Medulla oblongata (tissue), 1 donor: Measurements from ENCODE around the gene PACRG.
A peak's percentile ranks its signal among the peaks of the same experiment; 100 is the strongest.

Experiments used
- DNase-seq: peaks from one replicate; pipeline ENCODE4 v3.0.0-alpha.2; 2015; ENCODE audit errors: extremely low spot score

Gene PACRG

GRCh38 chr6:163008626-163009025 is 280.9 kb downstream of the PACRG start:
- peak; percentile 3 for DNase-seq

- DNase-seq: no peak
Observed at GRCh38 chr6:163010145-163010544, 282.4 kb downstream of the PACRG start.

DNA sequence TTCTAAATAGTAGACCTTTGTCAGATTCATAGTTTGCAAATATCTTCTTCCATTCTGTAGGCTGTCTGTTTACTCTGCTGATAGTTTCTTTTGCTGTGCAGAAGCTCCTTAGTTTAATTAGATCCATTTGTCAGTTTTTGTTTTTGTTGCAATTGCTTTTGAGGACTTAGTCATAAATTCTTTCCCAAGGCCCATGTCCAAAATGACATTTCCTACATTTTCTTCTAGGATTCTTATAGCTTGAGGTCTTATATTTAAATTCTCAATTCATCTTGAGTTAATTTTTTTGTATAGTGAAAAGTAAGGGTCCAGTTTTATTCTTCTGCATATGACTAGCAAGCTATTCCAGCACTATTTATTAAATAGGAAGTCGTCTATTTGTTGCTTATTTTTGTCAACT is 287.0 kb downstream of the PACRG start:
- no peak for DNase-seq

GRCh38 chr6:163017801-163018200 is 290.0 kb downstream of the PACRG start:
- DNase-seq: no peak

GRCh38 chr6:163019926-163020325 is 292.2 kb downstream of the PACRG start:
- DNase-seq: no peak

- no peak for DNase-seq
Observed at GRCh38 chr6:163021054-163021453, 293.3 kb downstream of the PACRG start.

- DNase-seq: no peak
Observed at GRCh38 chr6:163023700-163024099, 295.9 kb downstream of the PACRG start.

GRCh38 chr6:163026893-163027292 is 299.1 kb downstream of the PACRG start:
- no peak for DNase-seq

DNA sequence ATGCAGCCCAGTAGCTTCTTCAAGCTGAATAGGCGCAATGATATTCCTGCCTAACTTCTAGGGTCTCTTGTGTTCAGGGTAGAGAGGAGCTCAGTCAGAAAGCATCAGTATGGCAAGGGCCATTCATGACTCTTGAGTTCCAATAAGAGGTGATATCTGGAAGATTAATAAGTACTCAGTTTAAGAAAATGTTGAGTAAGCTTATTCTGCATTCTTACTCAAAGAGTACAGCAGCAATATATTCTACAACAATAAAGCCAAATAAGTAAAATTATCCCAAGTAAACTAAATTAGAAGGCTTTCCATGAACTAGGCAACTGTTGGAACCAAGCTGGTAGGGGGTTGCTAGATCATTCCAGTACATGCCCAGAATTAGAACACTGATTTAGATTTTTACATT is 303.2 kb downstream of the PACRG start:
- no peak for DNase-seq

- no peak for DNase-seq
Observed at GRCh38 chr6:163031931-163032330, 304.2 kb downstream of the PACRG start.

DNA sequence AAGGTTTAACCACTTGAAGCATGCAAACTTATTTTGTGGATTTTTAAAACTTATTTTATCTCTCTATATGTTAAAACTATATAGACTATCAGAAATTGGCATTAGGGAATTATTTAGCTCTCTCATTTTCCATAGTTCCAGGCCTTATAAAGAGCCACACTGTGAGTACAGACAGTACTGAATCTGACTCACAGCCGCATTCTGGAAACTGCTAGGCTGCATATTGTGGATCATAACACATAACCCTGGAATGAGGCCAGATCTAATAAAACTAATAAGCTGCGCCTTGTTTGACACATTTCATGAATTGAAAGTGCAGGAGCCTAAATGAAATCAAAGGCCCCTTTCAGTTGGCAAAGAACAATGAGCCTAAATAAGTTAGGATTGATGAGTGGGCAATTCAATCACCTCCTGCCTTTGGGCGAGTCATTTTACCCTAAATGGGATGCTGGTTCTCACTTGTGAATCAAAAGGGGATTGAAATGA is 308.4 kb downstream of the PACRG start:
- no peak for DNase-seq

DNA sequence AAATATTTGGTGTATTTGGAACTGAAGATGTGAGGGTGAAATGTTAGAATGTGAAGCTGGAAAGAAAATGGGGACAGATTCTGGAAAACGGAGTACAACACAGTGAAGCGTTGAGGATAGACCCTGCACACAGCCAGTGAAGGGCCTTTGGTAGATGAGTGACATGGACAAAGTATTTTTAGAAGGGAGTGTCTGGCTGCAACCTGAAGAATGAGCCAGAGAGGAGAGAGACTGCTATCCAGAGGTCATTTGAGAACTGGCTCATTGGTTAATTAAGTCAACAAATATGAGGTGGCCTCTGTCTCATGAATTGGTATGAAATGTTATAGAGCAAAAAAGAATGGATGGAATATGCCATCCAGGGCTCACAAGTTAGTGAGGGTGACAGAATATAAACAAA is 310.5 kb downstream of the PACRG start:
- DNase-seq: no peak

- DNase-seq: no peak
Observed at GRCh38 chr6:163048345-163048744, 320.6 kb downstream of the PACRG start.

DNA sequence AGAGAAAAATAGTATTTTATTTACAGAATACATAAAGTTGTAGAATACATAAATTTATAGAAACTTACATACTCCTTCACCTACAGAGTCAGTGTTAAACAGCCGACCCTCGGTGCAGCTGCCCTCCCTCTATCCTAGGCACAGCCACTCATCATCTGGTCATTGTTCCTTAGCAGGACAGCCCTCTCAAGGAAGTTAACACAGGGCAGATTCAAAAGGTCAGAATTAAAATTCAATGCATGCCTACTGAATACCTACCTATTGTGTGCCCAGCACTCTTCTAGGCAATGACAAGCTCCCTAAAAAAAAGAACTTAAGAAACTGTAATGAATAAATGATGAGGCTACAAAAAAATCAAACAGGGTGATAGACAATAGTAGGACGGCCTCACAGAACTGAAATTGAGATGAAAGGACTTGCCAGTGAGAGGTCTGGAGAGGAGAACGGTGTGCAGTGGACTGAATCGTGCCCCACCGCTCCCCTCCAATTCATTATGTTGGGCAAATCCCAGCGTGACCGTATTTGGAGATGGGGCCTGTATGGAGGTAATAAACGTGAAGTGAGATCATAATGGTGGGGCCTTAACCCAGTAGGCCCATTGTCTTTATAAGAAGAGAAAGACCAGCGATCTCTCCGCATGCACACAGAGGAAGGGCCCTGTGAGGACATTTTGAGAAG is 326.0 kb downstream of the PACRG start:
- DNase-seq: no peak

DNA sequence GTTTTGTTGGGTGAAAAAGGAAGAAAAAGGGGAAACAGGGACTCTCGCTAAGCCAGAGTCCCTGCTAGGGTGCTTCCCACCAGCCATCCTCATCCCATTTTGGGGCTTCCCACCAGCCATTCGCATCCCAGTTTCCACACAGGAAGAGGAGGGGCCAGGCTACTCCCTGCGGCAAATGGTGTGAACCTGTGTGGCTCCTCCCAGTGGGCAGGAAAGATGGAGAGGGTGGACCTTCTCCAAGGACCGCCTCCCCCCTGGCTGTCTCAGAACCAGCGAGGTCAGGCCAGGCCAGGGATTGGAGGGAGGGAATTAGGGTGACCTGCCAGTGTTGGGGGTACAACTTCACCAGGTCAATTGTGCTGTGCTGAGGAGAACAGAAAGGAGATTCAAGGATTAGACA is 326.9 kb downstream of the PACRG start:
- DNase-seq: no peak

DNA sequence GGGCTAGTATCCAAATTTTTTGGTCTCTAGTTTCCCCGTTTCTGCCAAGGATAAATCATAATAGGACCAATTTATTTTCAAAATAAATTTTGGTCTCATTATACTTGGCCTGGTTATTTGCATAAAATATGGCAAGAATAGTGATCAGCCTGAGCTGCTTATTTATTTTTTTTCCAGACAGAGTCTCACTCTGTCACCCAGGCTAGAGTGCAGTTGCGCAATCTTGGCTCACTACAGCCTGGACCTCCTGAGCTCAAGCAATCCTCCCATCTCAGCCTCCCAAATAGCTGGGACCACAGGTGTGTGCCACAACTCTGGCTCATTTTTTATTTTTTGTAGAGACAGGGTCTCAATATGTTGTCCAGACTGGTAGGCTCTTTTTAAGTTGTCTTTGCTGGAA is 329.5 kb downstream of the PACRG start:
- DNase-seq: no peak

GRCh38 chr6:163062790-163063189 is 335.0 kb downstream of the PACRG start:
- DNase-seq: no peak

DNA sequence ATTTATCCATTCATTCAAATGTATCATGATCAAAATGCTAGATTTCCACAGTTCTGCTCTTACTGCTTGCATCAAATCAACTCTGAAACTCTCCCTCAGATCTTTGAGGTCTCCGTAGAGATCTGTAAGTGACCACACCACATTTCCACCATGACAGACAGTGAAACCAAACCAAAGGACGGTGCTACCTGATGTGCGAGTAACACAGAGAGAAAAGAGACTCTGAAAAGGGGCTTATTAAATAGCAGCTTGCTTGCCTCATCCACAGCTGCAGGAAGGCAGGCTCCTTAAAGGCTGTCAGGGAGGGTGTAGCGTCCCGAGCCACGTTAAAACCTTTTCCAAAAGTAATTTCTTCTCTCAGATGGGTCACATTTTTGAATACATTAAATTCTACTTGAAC is 335.8 kb downstream of the PACRG start:
- no peak for DNase-seq

DNA sequence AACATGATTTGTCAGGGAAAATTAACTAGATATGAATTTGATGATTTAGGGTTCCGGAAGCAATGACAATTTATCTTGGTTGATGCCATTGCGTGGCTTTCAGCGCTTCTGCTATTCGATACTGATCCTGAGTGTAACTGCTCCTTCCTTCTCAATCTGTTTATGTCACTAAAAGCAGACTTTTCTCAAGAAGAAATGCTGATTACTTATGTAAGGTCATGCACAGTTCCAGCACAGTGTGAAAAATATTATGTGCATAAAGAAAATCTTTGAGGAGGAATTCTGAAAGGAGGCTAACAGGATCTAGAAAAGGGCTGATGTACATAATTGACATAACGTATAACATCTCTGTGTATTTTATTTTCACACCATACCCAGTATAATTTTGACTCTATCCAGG is 336.6 kb downstream of the PACRG start:
- no peak for DNase-seq

DNA sequence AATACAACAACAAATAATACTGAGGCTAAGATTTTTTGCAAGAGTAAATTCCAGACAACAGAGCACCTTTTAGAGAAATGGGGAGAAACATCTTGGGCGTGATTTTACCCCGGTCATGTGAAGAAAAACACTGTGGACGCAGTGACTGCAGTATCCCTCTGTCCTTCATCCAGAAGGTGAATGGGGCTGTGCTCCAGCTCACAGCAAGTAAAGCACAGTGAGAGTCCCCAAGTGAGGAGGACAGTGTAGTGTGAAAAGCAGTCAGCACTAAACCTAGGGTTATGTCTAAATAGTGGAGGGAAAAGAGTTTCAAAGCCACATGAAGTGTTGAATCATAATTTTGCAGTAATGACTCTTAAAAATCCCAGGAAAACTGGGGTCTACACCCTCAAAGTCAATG is 338.4 kb downstream of the PACRG start:
- DNase-seq: no peak

GRCh38 chr6:163077134-163077533 is 349.4 kb downstream of the PACRG start:
- DNase-seq: no peak

GRCh38 chr6:163078712-163079111 is 350.9 kb downstream of the PACRG start:
- DNase-seq: no peak

DNA sequence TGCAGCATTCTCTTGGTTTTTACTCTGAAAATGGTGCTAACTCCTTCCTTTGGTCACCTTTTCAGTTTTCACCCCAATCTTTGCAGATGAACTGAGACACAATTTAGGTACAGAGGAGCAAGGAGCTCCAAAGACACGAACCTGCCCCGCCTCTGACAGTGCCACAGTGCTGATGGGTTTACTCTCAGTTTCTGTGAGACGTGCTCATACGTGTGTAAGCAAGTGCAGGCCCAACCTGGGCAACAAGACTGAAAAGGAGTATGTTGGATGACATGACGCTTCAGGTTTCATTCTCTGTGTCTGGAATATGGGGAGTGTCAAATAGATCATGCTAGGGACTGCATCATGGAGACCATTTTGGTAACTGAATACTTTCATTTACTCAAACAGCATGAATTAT is 352.5 kb downstream of the PACRG start:
- DNase-seq: no peak

GRCh38 chr6:163083141-163083540 is 355.4 kb downstream of the PACRG start:
- DNase-seq: no peak
